GM18907 (cell line): Measurements from ENCODE around the gene YY1.
A peak's percentile ranks its signal among the peaks of the same experiment; 100 is the strongest.
"Not testable (repeated sequence)": the region's sequence is repeated elsewhere in the genome, so short reads cannot be mapped to it uniquely, and the experiment has no call there.

Experiments
- ATAC-seq: cut with Tn5 transposase; IDR thresholded peaks from one replicate; pipeline ENCODE4 v1.9.1; 2021; ENCODE audit warnings: mild to moderate bottlenecking, moderate library complexity; ENCODE audit not compliant: unreplicated experiment

The YY1 gene

GRCh38 chr14:100238419-100239210, at the start of gene YY1:
Gene YY1 (plus strand): TSS chr14:100239144. CDS start chr14:100239245, 101 bp downstream.
- peak; percentile 81 for ATAC-seq

GRCh38 chr14:100190126-100190525, 48.8 kb upstream of the YY1 start:
- ATAC-seq = no peak

- no peak for ATAC-seq
Observed at GRCh38 chr14:100191584-100192249, 47.2 kb upstream of the YY1 start.

GRCh38 chr14:100192250-100192671, 46.7 kb upstream of the YY1 start:
- no peak for ATAC-seq

- ATAC-seq = peak; percentile 99
Observed at GRCh38 chr14:100192672-100193416, 46.1 kb upstream of the YY1 start.

- no peak for ATAC-seq
Observed at GRCh38 chr14:100193417-100194357, 45.3 kb upstream of the YY1 start.

- no peak for ATAC-seq
Observed at GRCh38 chr14:100199240-100199860, 39.6 kb upstream of the YY1 start.

- no peak for ATAC-seq
Observed at GRCh38 chr14:100200311-100200710, 38.6 kb upstream of the YY1 start.

- no peak for ATAC-seq
Observed at GRCh38 chr14:100201701-100202100, 37.2 kb upstream of the YY1 start.

GRCh38 chr14:100202712-100203111, 36.2 kb upstream of the YY1 start:
- no peak for ATAC-seq

GRCh38 chr14:100203146-100203545, 35.8 kb upstream of the YY1 start:
- no peak for ATAC-seq

GRCh38 chr14:100203962-100204834, 34.7 kb upstream of the YY1 start:
- ATAC-seq = no peak

GRCh38 chr14:100204835-100205167, 34.1 kb upstream of the YY1 start:
- not testable (repeated sequence) for ATAC-seq

- not testable (repeated sequence) for ATAC-seq
Observed at GRCh38 chr14:100207588-100207987, 31.4 kb upstream of the YY1 start.

GRCh38 chr14:100208136-100208535, 30.8 kb upstream of the YY1 start:
- not testable (repeated sequence) for ATAC-seq

GRCh38 chr14:100211366-100211765, 27.6 kb upstream of the YY1 start:
- no peak for ATAC-seq

GRCh38 chr14:100211893-100212292, 27.1 kb upstream of the YY1 start:
- no peak for ATAC-seq

GRCh38 chr14:100212476-100213333, 26.2 kb upstream of the YY1 start:
- no peak for ATAC-seq
